Neural cell (in vitro differentiated cells): ENCODE results near the gene NPRL2. TPM values are rescaled to one million over a fixed set of nuclear protein-coding genes. Genes with fewer than 3 reads are reported as not detected.
A peak's percentile ranks its signal among the peaks of the same experiment; 100 is the strongest.

Source experiments
- H2AFZ ChIP-seq: fragments of 200-600, 300-800 bp; sonication (generic), shearing (Covaris generic); 2 replicates; pipeline ENCODE4 v1.6.0; 2014; ENCODE audit warnings: low read depth, mild to moderate bottlenecking, antibody characterized with exemption, low read length, moderate library complexity
- H3F3A ChIP-seq: fragments of 200-600 bp; shearing (Covaris generic); 2 replicates; pipeline ENCODE4 v1.6.1; 2016; ENCODE audit warnings: mild to moderate bottlenecking, moderate library complexity, mixed read lengths, antibody characterized with exemption, low read length; ENCODE audit not compliant: insufficient read depth, poor library complexity, severe bottlenecking
- H3K27ac ChIP-seq: fragments of 200-600, 300-800 bp; sonication (generic), shearing (Covaris generic); 2 replicates; pipeline ENCODE4 v1.5.1; 2014; ENCODE audit warnings: mild to moderate bottlenecking, low read length, moderate library complexity
- H3K27me3 ChIP-seq: fragments of 300-800, 200-600 bp; sonication (generic), shearing (Covaris generic); 2 replicates; pipeline ENCODE4 v1.6.0; 2014; ENCODE audit warnings: mild to moderate bottlenecking, low read depth, low read length, moderate library complexity; ENCODE audit not compliant: insufficient read depth
- H3K36me3 ChIP-seq: fragments of 300-800, 200-600 bp; sonication (generic), shearing (Covaris generic); 2 replicates; pipeline ENCODE4 v1.5.1; 2014; ENCODE audit warnings: mild to moderate bottlenecking, antibody characterized with exemption, low read length, moderate library complexity; ENCODE audit not compliant: insufficient read depth
- H3K4me2 ChIP-seq: fragments of 300-800, 200-600 bp; sonication (generic), shearing (Covaris generic); 2 replicates; pipeline ENCODE4 v1.6.0; 2014; ENCODE audit warnings: mild to moderate bottlenecking, low read length
- H3K4me3 ChIP-seq: fragments of 300-800, 200-600 bp; sonication (generic), shearing (Covaris generic); 2 replicates; pipeline ENCODE4 v1.5.1; 2014; ENCODE audit warnings: mild to moderate bottlenecking, low read length, moderate library complexity
- H3K79me2 ChIP-seq: fragments of 200-600 bp; shearing (Covaris generic); replicated peaks from 2 replicates; pipeline ENCODE4 v1.6.0; 2014; ENCODE audit warnings: mild to moderate bottlenecking, low read length, moderate library complexity; ENCODE audit not compliant: insufficient read depth
- H3K9ac ChIP-seq: fragments of 300-800, 200-600 bp; sonication (generic), shearing (Covaris generic); 2 replicates; pipeline ENCODE4 v1.6.1; 2016; ENCODE audit warnings: mild to moderate bottlenecking, low read length, mixed read lengths
- H3K9me2 ChIP-seq: fragments of 200-600 bp; shearing (Covaris generic); 2 replicates; pipeline ENCODE4 v1.6.1; 2016; ENCODE audit warnings: mild to moderate bottlenecking, low read length, mixed read lengths; ENCODE audit not compliant: insufficient read depth
- H3K9me3 ChIP-seq: fragments of 200-600, 300-800 bp; sonication (generic), shearing (Covaris generic); 2 replicates; pipeline ENCODE4 v1.6.1; 2016; ENCODE audit warnings: mild to moderate bottlenecking, mixed run types, low read length, moderate library complexity, mixed read lengths
- H4K20me1 ChIP-seq: fragments of 200-600 bp; shearing (Covaris generic); 2 replicates; pipeline ENCODE4 v1.6.1; 2016; ENCODE audit warnings: mild to moderate bottlenecking, mixed run types; ENCODE audit not compliant: insufficient read depth
- EP300 ChIP-seq: fragments of 450-650 bp; conservative IDR thresholded peaks from 2 replicates; pipeline ENCODE4 v1.6.1; 2014; ENCODE audit warnings: antibody characterized with exemption, mild to moderate bottlenecking, moderate library complexity; ENCODE audit not compliant: poor library complexity, severe bottlenecking
- EZH2 ChIP-seq: fragments of 200-600, 300-800 bp; shearing (Covaris generic), sonication (generic); IDR thresholded peaks from 2 replicates; pipeline ENCODE4 v1.6.1; 2014; ENCODE audit warnings: antibody characterized with exemption, low read length, borderline replicate concordance, mild to moderate bottlenecking; ENCODE audit not compliant: insufficient read depth, poor library complexity, severe bottlenecking
- MXI1 ChIP-seq: fragments of 450-650 bp; conservative IDR thresholded peaks from 2 replicates; pipeline ENCODE4 v1.6.1; 2014; ENCODE audit warnings: antibody characterized with exemption, mild to moderate bottlenecking; ENCODE audit not compliant: poor library complexity, severe bottlenecking
- POLR2AphosphoS5 ChIP-seq: IDR thresholded peaks from 2 replicates; pipeline ENCODE4 v1.6.1; 2012
- RAD21 ChIP-seq: fragments of 450-650 bp; conservative IDR thresholded peaks from 2 replicates; pipeline ENCODE4 v1.6.1; 2014; ENCODE audit warnings: antibody characterized with exemption, mild to moderate bottlenecking, moderate library complexity
- SMC3 ChIP-seq: fragments of 450-650 bp; conservative IDR thresholded peaks from 2 replicates; pipeline ENCODE4 v1.6.1; 2014; ENCODE audit warnings: antibody characterized with exemption, mild to moderate bottlenecking, moderate library complexity; ENCODE audit not compliant: poor library complexity
- TAF1 ChIP-seq: IDR thresholded peaks from 2 replicates; pipeline ENCODE4 v1.6.1; 2012; ENCODE audit warnings: low read depth
- polyA plus RNA-seq: library from polyadenylated mRNA; depleted of rRNA; stranded (reverse); fragments of >200 nt; gene quantifications from 2 replicates; pipeline ENCODE4 v1.2.3, GENCODE V29; 2014
- TF ChIP-seq, protein P1 (sequence below): fragments of 450-650 bp; IDR thresholded peaks from 2 replicates; pipeline ENCODE4 v1.5.1; 2014; ENCODE audit warnings: antibody characterized with exemption, mild to moderate bottlenecking, moderate library complexity; ENCODE audit not compliant: poor library complexity, severe bottlenecking
- TF ChIP-seq, protein P2 (sequence below): IDR thresholded peaks from 2 replicates; pipeline ENCODE4 v1.6.1; 2012; ENCODE audit warnings: borderline replicate concordance

The NPRL2 gene
- polyA plus RNA-seq, 1 donor from 2014 or later = 118 TPM

GRCh38 chr3:50299638-50299928 is 51.0 kb downstream of the NPRL2 start:
- H3F3A ChIP-seq = no peaks in the 10 kb centered on the region
- H3K9me2 ChIP-seq = no peaks in the 10 kb centered on the region
- peak overlapping the region; percentile 69 for H3K4me2 ChIP-seq
- peak overlapping the region; percentile 66 for H3K27ac ChIP-seq
- H3K79me2 ChIP-seq = no peaks in the 10 kb centered on the region
- peak; percentile 32 for TF ChIP-seq TAF1
- TF ChIP-seq, protein P1, sequence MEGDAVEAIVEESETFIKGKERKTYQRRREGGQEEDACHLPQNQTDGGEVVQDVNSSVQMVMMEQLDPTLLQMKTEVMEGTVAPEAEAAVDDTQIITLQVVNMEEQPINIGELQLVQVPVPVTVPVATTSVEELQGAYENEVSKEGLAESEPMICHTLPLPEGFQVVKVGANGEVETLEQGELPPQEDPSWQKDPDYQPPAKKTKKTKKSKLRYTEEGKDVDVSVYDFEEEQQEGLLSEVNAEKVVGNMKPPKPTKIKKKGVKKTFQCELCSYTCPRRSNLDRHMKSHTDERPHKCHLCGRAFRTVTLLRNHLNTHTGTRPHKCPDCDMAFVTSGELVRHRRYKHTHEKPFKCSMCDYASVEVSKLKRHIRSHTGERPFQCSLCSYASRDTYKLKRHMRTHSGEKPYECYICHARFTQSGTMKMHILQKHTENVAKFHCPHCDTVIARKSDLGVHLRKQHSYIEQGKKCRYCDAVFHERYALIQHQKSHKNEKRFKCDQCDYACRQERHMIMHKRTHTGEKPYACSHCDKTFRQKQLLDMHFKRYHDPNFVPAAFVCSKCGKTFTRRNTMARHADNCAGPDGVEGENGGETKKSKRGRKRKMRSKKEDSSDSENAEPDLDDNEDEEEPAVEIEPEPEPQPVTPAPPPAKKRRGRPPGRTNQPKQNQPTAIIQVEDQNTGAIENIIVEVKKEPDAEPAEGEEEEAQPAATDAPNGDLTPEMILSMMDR = no peak
- H4K20me1 ChIP-seq = no peaks in the 10 kb centered on the region
- H3K9ac ChIP-seq = peak overlapping the region; percentile 70
- peak overlapping the region; percentile 78 for H3K4me3 ChIP-seq
- no peaks in the 10 kb centered on the region for H3K9me3 ChIP-seq
- H3K27me3 ChIP-seq = no peaks in the 10 kb centered on the region
- H3K36me3 ChIP-seq = no peaks in the 10 kb centered on the region
- H2AFZ ChIP-seq = peak overlapping the region; percentile 58

DNA sequence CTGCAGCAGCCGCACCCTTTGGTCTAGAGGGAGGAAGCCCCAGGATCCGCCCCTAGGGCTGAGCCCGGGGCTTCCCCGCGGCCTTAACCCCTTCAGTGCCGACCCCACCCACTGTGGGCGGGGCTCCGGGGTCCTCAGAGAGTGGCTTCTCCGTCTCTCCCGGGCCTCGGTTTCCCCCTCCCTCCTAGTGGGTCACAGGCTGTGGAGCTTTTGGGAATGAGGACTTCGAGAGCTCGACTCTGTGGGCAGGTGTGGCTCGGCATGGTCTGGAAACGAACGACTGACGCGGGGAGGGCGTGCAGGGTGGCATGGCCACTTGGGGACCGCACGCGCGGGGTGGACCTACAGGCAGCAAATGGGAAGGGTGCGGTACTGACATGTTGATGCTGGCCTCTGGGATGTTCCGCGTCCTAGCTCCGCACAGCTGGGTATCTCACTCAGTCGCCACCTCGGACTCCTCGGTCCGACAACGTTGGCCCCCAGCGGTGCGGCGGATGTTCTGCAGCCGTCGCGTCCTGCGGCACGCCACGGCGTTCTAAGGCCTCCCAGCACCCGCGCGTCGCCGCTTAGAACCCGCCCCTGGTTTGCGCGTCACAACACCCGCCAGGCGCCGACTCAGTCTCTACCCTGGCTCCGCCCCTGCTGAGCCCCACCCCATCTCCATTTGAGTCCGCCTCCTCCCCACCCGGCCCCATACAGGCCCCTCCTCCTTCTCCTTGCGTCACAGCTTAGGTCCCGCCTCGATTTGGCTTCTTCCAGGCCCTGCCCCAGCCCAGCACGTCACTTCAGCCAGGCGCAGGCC is 51.5 kb downstream of the NPRL2 start, which contains the start of the genes HYAL3 and NAA80:
Gene HYAL3, minus strand, starts transcription at position 570 of the 802 bp plus-strand sequence. CDS start 3,803 bp downstream, outside the sequence.
Gene NAA80, minus strand, starts transcription at position 570 of the 802 bp plus-strand sequence. CDS start 1,942 bp downstream, outside the sequence.
- Histone ChIP-seq H3K9me3 (no peaks in the 10 kb centered on the region), H3K27me3 (no peaks in the 10 kb centered on the region), H3K27ac (peak within 1 kb of the TSS; percentile 68), H4K20me1 (no peaks in the 10 kb centered on the region), H3K4me3 (peak within 1 kb of the TSS; percentile 78), H3F3A (no peaks in the 10 kb centered on the region), H3K9me2 (no peaks in the 10 kb centered on the region), H3K36me3 (no peaks in the 10 kb centered on the region), H3K79me2 (no peaks in the 10 kb centered on the region), H2AFZ (peak within 1 kb of the TSS; percentile 65), H3K9ac (peak within 1 kb of the TSS; percentile 86), H3K4me2 (peak within 1 kb of the TSS; percentile 80)
- peak; percentile 45 for TF ChIP-seq SMC3
- TF ChIP-seq, protein P2, sequence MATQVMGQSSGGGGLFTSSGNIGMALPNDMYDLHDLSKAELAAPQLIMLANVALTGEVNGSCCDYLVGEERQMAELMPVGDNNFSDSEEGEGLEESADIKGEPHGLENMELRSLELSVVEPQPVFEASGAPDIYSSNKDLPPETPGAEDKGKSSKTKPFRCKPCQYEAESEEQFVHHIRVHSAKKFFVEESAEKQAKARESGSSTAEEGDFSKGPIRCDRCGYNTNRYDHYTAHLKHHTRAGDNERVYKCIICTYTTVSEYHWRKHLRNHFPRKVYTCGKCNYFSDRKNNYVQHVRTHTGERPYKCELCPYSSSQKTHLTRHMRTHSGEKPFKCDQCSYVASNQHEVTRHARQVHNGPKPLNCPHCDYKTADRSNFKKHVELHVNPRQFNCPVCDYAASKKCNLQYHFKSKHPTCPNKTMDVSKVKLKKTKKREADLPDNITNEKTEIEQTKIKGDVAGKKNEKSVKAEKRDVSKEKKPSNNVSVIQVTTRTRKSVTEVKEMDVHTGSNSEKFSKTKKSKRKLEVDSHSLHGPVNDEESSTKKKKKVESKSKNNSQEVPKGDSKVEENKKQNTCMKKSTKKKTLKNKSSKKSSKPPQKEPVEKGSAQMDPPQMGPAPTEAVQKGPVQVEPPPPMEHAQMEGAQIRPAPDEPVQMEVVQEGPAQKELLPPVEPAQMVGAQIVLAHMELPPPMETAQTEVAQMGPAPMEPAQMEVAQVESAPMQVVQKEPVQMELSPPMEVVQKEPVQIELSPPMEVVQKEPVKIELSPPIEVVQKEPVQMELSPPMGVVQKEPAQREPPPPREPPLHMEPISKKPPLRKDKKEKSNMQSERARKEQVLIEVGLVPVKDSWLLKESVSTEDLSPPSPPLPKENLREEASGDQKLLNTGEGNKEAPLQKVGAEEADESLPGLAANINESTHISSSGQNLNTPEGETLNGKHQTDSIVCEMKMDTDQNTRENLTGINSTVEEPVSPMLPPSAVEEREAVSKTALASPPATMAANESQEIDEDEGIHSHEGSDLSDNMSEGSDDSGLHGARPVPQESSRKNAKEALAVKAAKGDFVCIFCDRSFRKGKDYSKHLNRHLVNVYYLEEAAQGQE = no peak
- TF ChIP-seq TAF1 = peak; percentile 45
- peak; percentile 88 for TF ChIP-seq POLR2AphosphoS5
- TF ChIP-seq RAD21 = no peak
- TF ChIP-seq, protein P1 = peak; percentile 73
- no peak for TF ChIP-seq EP300
- peak; percentile 90 for TF ChIP-seq MXI1
- no peak for TF ChIP-seq EZH2
